ENCODE data around the gene LTC4S.

LTC4S gene

GRCh38 chr5:179820483-179821297 lies 26.9 kb downstream of the LTC4S start, which contains the start of gene SQSTM1:
TSS of gene SQSTM1 (plus strand) at chr5:179820905. CDS start at chr5:179820937, 32 bp downstream.
- peaks cover 14% of the 10 kb centered on the region for H3K4me1 ChIP-seq (ENCODE audit: control insufficient read depth, low read depth, low read length)
- WGBS (ENCODE audit: extremely low coverage, insufficient coverage, low lambda C conversion rate), result no CpG with 5 or more reads among the region's 81 CpGs
- H3K27ac ChIP-seq (ENCODE audit: low read depth, low read length), result peak within 1 kb of the TSS; percentile 83

GRCh38 chr5:179821298-179822058 lies 27.7 kb downstream of the LTC4S start:
- DNase-seq, result peak; percentile 90
- H3K27me3 ChIP-seq (ENCODE audit: insufficient read depth, low read length, poor library complexity), result no peaks in the 10 kb centered on the region
- H3K56ac ChIP-seq (ENCODE audit: low read length), result peak overlapping the region; percentile 94
- H3K4me1 ChIP-seq (ENCODE audit: control insufficient read depth, low read depth, low read length), result peaks cover 14% of the 10 kb centered on the region
- H3K27ac ChIP-seq (ENCODE audit: low read depth, low read length), result peak overlapping the region; percentile 83
- H4K8ac ChIP-seq (ENCODE audit: low read depth, low read length), result no peak overlapping the region
- peaks cover 12% of the 10 kb centered on the region for H3K79me2 ChIP-seq (ENCODE audit: control insufficient read depth, insufficient read depth, low read length)
- peaks cover 14% of the 10 kb centered on the region for H3K79me1 ChIP-seq (ENCODE audit: low read length)
- H3K18ac ChIP-seq (ENCODE audit: low read length), result peak overlapping the region; percentile 71
- no peak overlapping the region for H2BK15ac ChIP-seq (replicated peaks; ENCODE audit: low read depth)
- WGBS (ENCODE audit: extremely low coverage, insufficient coverage, low lambda C conversion rate), result no CpG with 5 or more reads among the region's 54 CpGs
- H2BK5ac ChIP-seq (ENCODE audit: low read length), result no peak overlapping the region
- H3K9ac ChIP-seq (ENCODE audit: low read length), result peak overlapping the region; percentile 96
- H3K36me3 ChIP-seq (ENCODE audit: control insufficient read depth, insufficient read depth, low read length), result peaks cover 6% of the 10 kb centered on the region
- H4K5ac ChIP-seq (ENCODE audit: low read length), result no peak overlapping the region
- peak overlapping the region; percentile 95 for H3K23ac ChIP-seq (ENCODE audit: low read length)
- peak overlapping the region; percentile 30 for H3K4me2 ChIP-seq (ENCODE audit: low read length)
- H2AK5ac ChIP-seq (ENCODE audit: low read length), result no peak overlapping the region
- H3K4ac ChIP-seq (ENCODE audit: low read depth, low read length), result no peak overlapping the region
- H2BK120ac ChIP-seq (ENCODE audit: low read depth, low read length), result no peak overlapping the region
- H3K4me3 ChIP-seq (ENCODE audit: low read length), result peak overlapping the region; percentile 44

More at GRCh38 chr5:179820483-179821297, 26.9 kb downstream of the LTC4S start, which contains the start of gene SQSTM1:
- H3K36me3 ChIP-seq (ENCODE audit: control insufficient read depth, insufficient read depth, low read length), result peaks cover 6% of the 10 kb centered on the region
- H3K4me2 ChIP-seq (ENCODE audit: low read length), result peak within 1 kb of the TSS; percentile 29
- no peak within 1 kb of the TSS for H4K5ac ChIP-seq (ENCODE audit: low read length)
- H2BK5ac ChIP-seq (ENCODE audit: low read length), result peak within 1 kb of the TSS; percentile 72
- H4K8ac ChIP-seq (ENCODE audit: low read depth, low read length), result no peak within 1 kb of the TSS
- H3K4ac ChIP-seq (ENCODE audit: low read depth, low read length), result peak within 1 kb of the TSS; percentile 65
- peak within 1 kb of the TSS; percentile 62 for H2BK120ac ChIP-seq (ENCODE audit: low read depth, low read length)
- H3K4me3 ChIP-seq (ENCODE audit: low read length), result peak within 1 kb of the TSS; percentile 44
- H3K23ac ChIP-seq (ENCODE audit: low read length), result peak within 1 kb of the TSS; percentile 95
- peak; percentile 79 for DNase-seq
- peak within 1 kb of the TSS; percentile 96 for H3K9ac ChIP-seq (ENCODE audit: low read length)
- no peaks in the 10 kb centered on the region for H3K27me3 ChIP-seq (ENCODE audit: insufficient read depth, low read length, poor library complexity)
- no peak within 1 kb of the TSS for H2BK15ac ChIP-seq (replicated peaks; ENCODE audit: low read depth)
- peak within 1 kb of the TSS; percentile 47 for H2AK5ac ChIP-seq (ENCODE audit: low read length)
- peaks cover 12% of the 10 kb centered on the region for H3K79me2 ChIP-seq (ENCODE audit: control insufficient read depth, insufficient read depth, low read length)
- H3K18ac ChIP-seq (ENCODE audit: low read length), result peak within 1 kb of the TSS; percentile 75
- peaks cover 14% of the 10 kb centered on the region for H3K79me1 ChIP-seq (ENCODE audit: low read length)
- peak within 1 kb of the TSS; percentile 94 for H3K56ac ChIP-seq (ENCODE audit: low read length)

GRCh38 chr5:179822059-179822432 lies 28.3 kb downstream of the LTC4S start:
- no CpG with 5 or more reads among the region's 3 CpGs for WGBS (ENCODE audit: extremely low coverage, insufficient coverage, low lambda C conversion rate)

GRCh38 chr5:179822444-179822990 lies 28.7 kb downstream of the LTC4S start:
- H3K4me2 ChIP-seq (ENCODE audit: low read length), result peak overlapping the region; percentile 30
- no peak overlapping the region for H4K5ac ChIP-seq (ENCODE audit: low read length)
- H3K27me3 ChIP-seq (ENCODE audit: insufficient read depth, low read length, poor library complexity), result no peaks in the 10 kb centered on the region
- peak overlapping the region; percentile 31 for H3K9ac ChIP-seq (ENCODE audit: low read length)
- no peak overlapping the region for H2BK120ac ChIP-seq (ENCODE audit: low read depth, low read length)
- H3K79me1 ChIP-seq (ENCODE audit: low read length), result peaks cover 14% of the 10 kb centered on the region
- H3K36me3 ChIP-seq (ENCODE audit: control insufficient read depth, insufficient read depth, low read length), result peaks cover 7% of the 10 kb centered on the region
- peaks cover 12% of the 10 kb centered on the region for H3K79me2 ChIP-seq (ENCODE audit: control insufficient read depth, insufficient read depth, low read length)
- H3K27ac ChIP-seq (ENCODE audit: low read depth, low read length), result no peak overlapping the region
- no peak overlapping the region for H3K23ac ChIP-seq (ENCODE audit: low read length)
- H3K18ac ChIP-seq (ENCODE audit: low read length), result no peak overlapping the region
- no peak overlapping the region for H3K4me3 ChIP-seq (ENCODE audit: low read length)
- WGBS (ENCODE audit: extremely low coverage, insufficient coverage, low lambda C conversion rate), result no CpG with 5 or more reads among the region's 8 CpGs
- no peak for DNase-seq
- no peak overlapping the region for H2BK5ac ChIP-seq (ENCODE audit: low read length)
- no peak overlapping the region for H3K4ac ChIP-seq (ENCODE audit: low read depth, low read length)
- peaks cover 14% of the 10 kb centered on the region for H3K4me1 ChIP-seq (ENCODE audit: control insufficient read depth, low read depth, low read length)
- peak overlapping the region; percentile 75 for H3K56ac ChIP-seq (ENCODE audit: low read length)
- H4K8ac ChIP-seq (ENCODE audit: low read depth, low read length), result no peak overlapping the region
- H2BK15ac ChIP-seq (replicated peaks; ENCODE audit: low read depth), result no peak overlapping the region
- no peak overlapping the region for H2AK5ac ChIP-seq (ENCODE audit: low read length)

More at GRCh38 chr5:179822059-179822432, 28.3 kb downstream of the LTC4S start:
- peaks cover 12% of the 10 kb centered on the region for H3K79me2 ChIP-seq (ENCODE audit: control insufficient read depth, insufficient read depth, low read length)
- peaks cover 14% of the 10 kb centered on the region for H3K79me1 ChIP-seq (ENCODE audit: low read length)
- DNase-seq, result no peak
- H3K4me1 ChIP-seq (ENCODE audit: control insufficient read depth, low read depth, low read length), result peaks cover 14% of the 10 kb centered on the region
- H4K5ac ChIP-seq (ENCODE audit: low read length), result no peak overlapping the region
- no peak overlapping the region for H2BK5ac ChIP-seq (ENCODE audit: low read length)
- H4K8ac ChIP-seq (ENCODE audit: low read depth, low read length), result no peak overlapping the region
- H3K4me2 ChIP-seq (ENCODE audit: low read length), result peak overlapping the region; percentile 30
- H2AK5ac ChIP-seq (ENCODE audit: low read length), result no peak overlapping the region
- H2BK120ac ChIP-seq (ENCODE audit: low read depth, low read length), result no peak overlapping the region
- no peak overlapping the region for H3K18ac ChIP-seq (ENCODE audit: low read length)
- no peak overlapping the region for H2BK15ac ChIP-seq (replicated peaks; ENCODE audit: low read depth)
- H3K27ac ChIP-seq (ENCODE audit: low read depth, low read length), result no peak overlapping the region
- peak overlapping the region; percentile 31 for H3K9ac ChIP-seq (ENCODE audit: low read length)
- H3K4me3 ChIP-seq (ENCODE audit: low read length), result no peak overlapping the region
- H3K56ac ChIP-seq (ENCODE audit: low read length), result peak overlapping the region; percentile 75
- H3K4ac ChIP-seq (ENCODE audit: low read depth, low read length), result no peak overlapping the region
- H3K23ac ChIP-seq (ENCODE audit: low read length), result no peak overlapping the region
- H3K27me3 ChIP-seq (ENCODE audit: insufficient read depth, low read length, poor library complexity), result no peaks in the 10 kb centered on the region
- H3K36me3 ChIP-seq (ENCODE audit: control insufficient read depth, insufficient read depth, low read length), result peaks cover 7% of the 10 kb centered on the region

- H3K18ac ChIP-seq (ENCODE audit: low read length), result no peak overlapping the region
- H3K27me3 ChIP-seq (ENCODE audit: insufficient read depth, low read length, poor library complexity), result no peaks in the 10 kb centered on the region
- no peak overlapping the region for H3K27ac ChIP-seq (ENCODE audit: low read depth, low read length)
- H2BK120ac ChIP-seq (ENCODE audit: low read depth, low read length), result no peak overlapping the region
- H4K5ac ChIP-seq (ENCODE audit: low read length), result no peak overlapping the region
- no peak for DNase-seq
- no peak overlapping the region for H3K4ac ChIP-seq (ENCODE audit: low read depth, low read length)
- H3K9ac ChIP-seq (ENCODE audit: low read length), result no peak overlapping the region
- peaks cover 12% of the 10 kb centered on the region for H3K79me2 ChIP-seq (ENCODE audit: control insufficient read depth, insufficient read depth, low read length)
- H2AK5ac ChIP-seq (ENCODE audit: low read length), result no peak overlapping the region
- H3K4me1 ChIP-seq (ENCODE audit: control insufficient read depth, low read depth, low read length), result peaks cover 14% of the 10 kb centered on the region
- H3K4me3 ChIP-seq (ENCODE audit: low read length), result no peak overlapping the region
- WGBS (ENCODE audit: extremely low coverage, insufficient coverage, low lambda C conversion rate), result no CpG with 5 or more reads among the region's 22 CpGs
- H3K56ac ChIP-seq (ENCODE audit: low read length), result no peak overlapping the region
- H3K79me1 ChIP-seq (ENCODE audit: low read length), result peaks cover 14% of the 10 kb centered on the region
- H2BK5ac ChIP-seq (ENCODE audit: low read length), result no peak overlapping the region
- no peak overlapping the region for H3K4me2 ChIP-seq (ENCODE audit: low read length)
- H3K23ac ChIP-seq (ENCODE audit: low read length), result no peak overlapping the region
- H4K8ac ChIP-seq (ENCODE audit: low read depth, low read length), result no peak overlapping the region
- peaks cover 9% of the 10 kb centered on the region for H3K36me3 ChIP-seq (ENCODE audit: control insufficient read depth, insufficient read depth, low read length)
- no peak overlapping the region for H2BK15ac ChIP-seq (replicated peaks; ENCODE audit: low read depth)
Measured at GRCh38 chr5:179823937-179824744, 30.4 kb downstream of the LTC4S start.

Measured in mesendoderm (in vitro differentiated cells).